NB4 (cell line): ENCODE measurements around the gene LLPH.
"Not testable (repeated sequence)": the region's sequence is repeated elsewhere in the genome, so short reads cannot be mapped to it uniquely, and the experiment has no call there.

Experiments
- DNase-seq: peaks from one replicate; pipeline ENCODE4 v3.0.0; 2010; ENCODE audit warnings: low read depth
- H3K4me3 ChIP-seq: one replicate; pipeline ENCODE4 v1.5.1; 2011; ENCODE audit warnings: mild to moderate bottlenecking, low read depth, low read length, moderate library complexity
- CTCF ChIP-seq: IDR thresholded peaks from one replicate; pipeline ENCODE4 v1.5.1; 2012; ENCODE audit warnings: low read depth, low read length
- MYC ChIP-seq: IDR thresholded peaks from 2 replicates; pipeline ENCODE4 v1.6.1; 2011; ENCODE audit warnings: low read depth, low read length
- POLR2A ChIP-seq: IDR thresholded peaks from 2 replicates; pipeline ENCODE4 v1.6.1; 2011; ENCODE audit warnings: mild to moderate bottlenecking; ENCODE audit not compliant: insufficient read length; ENCODE audit errors: extremely low read depth
- TF ChIP-seq, protein P1 (sequence below): IDR thresholded peaks from 2 replicates; pipeline ENCODE4 v1.6.1; 2011; ENCODE audit warnings: low read depth, low read length

The LLPH gene

GRCh38 chr12:66130267-66131066 is at the start of gene LLPH:
Gene LLPH, minus strand, starts transcription at chr12:66130750. Its CDS starts 1,644 bp downstream, at chr12:66129106.
- peak within 1 kb of the TSS; percentile 90 for H3K4me3 ChIP-seq
- TF ChIP-seq MYC: peak; percentile 61
- TF ChIP-seq, protein P1, sequence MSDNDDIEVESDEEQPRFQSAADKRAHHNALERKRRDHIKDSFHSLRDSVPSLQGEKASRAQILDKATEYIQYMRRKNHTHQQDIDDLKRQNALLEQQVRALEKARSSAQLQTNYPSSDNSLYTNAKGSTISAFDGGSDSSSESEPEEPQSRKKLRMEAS: peak; percentile 70
- no peak for TF ChIP-seq CTCF
- peak; percentile 86 for TF ChIP-seq POLR2A
- peak; percentile 94 for DNase-seq

GRCh38 chr12:66176105-66176900 is 45.8 kb upstream of the LLPH start:
- no peak overlapping the region for H3K4me3 ChIP-seq
- DNase-seq: no peak
- TF ChIP-seq MYC (no peak), POLR2A (no peak), CTCF (no peak)
- TF ChIP-seq, protein P1: no peak

DNA sequence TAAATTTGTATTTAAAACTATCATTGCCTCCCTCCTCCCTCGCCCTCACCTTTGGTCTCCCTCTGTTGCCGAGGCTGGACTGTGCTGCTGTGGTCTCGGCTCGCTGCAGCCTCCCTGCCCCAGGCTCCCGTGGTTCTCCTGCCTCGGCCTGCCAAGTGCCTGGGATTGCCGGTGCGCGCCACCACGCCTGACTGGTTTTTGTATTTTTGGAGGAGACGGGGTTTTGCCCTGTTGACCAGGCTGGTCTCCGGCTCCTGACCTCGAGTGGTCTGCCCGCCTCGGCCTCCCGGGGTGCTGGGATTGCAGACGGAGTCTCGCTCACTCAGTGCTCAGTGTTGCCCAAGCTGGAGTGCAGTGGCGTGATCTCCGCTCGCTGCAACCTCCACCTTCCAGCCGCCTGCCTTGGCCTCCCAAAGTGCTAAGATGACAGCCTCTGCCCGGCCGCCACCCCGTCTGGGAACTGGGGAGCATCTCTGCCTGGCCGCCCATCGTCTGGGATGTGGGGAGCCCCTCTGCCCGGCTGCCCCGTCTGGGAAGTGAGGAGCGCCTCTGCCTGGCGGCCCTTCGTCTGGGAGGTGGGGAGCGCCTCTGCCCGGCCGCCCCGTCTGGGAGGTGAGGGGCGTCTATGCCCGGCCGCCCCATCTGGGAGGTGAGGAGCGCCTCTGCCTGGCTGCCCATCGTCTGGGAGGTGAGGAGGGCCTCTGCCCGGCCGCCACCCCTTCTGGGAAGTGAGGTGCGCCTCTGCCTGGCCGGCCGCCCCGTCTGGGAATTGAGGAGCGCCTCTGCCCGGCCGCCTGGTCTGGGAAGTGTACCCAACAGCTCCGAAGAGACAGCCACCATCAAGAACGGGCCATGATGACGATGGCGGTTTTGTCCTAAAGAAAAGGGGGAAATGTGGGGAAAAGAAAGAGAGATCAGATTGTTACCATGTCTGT is 44.1 kb upstream of the LLPH start:
- DNase-seq, H3K4me3 ChIP-seq: not testable (repeated sequence)

DNA sequence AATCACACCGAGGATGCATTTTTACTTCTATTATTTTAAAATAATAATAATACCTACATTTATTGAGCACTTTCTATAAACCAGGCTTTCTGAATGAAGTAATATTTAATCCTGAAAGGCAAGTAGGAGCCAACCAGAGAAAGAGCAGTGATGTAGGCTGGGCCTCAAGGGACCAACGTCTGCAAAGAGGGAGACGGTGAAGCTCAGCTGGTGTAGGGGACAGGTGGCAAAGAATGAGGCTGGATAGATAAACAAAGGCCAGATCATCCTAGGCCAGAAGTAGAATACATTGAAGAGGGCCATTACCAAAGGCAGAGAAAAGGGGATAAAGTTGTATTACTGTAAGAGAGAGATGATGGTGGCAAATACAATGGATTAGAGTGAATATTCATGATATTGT is 40.1 kb upstream of the LLPH start:
- DNase-seq: no peak
- peak overlapping the region; percentile 86 for H3K4me3 ChIP-seq
- no peak for TF ChIP-seq CTCF
- TF ChIP-seq, protein P1: no peak
- TF ChIP-seq MYC: no peak
- TF ChIP-seq POLR2A: no peak

DNA sequence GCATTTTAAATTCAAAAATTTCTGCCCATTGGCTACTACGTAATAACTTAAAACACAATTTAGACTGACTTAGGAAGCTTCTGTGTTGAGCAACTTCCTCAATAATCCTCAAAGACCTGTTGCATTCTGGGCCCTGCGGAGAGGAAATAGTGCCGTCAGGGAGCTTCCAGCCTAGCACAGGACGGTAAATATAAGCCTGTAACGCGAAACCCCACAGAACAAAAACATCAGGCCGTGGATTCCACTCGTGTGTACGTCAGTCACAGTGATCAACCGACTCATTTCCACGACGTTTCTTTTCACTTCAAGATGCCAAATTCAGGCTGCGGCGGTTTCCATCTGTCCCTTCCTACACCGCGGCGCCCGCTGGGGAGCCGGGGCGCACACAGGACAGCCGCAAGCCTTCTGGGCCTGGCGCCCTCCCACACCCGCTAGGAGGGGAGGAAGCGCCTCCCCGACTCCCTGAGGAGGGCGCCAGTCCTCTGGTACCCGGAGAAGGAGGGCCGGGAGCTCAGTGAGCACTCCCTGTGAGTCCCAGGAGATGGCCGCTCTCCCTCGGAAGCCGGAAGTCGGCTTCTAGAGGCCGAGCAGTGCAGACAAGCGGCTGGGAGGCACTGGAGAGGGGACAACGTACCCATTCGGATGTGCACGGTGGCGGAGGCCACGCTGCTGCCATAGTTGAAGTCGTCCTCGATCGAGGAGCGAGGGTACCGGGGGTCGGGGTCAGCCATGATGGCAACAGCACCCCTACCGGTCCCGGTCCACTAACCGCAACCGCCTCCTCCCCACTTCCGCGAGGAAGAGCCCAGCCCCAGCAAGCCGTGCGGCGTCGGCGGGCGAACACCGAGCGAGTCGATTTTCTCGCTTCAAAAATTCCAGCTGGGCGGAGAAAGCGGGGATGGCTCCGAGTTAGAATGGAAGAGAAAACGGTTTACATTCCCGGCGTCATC is 38.9 kb upstream of the LLPH start, which contains the start of gene TMBIM4:
Gene TMBIM4 (minus strand): TSS at position 776 of the 950 bp plus-strand sequence. CDS start 45 bp downstream, at position 731.
- peak; percentile 99 for DNase-seq
- peak; percentile 82 for TF ChIP-seq POLR2A
- TF ChIP-seq, protein P1: peak; percentile 71; the same call in 1 of the 2 replicates
- peak; percentile 81 for TF ChIP-seq MYC
- TF ChIP-seq CTCF: peak; percentile 34
- peak within 1 kb of the TSS; percentile 86 for H3K4me3 ChIP-seq
